ENCODE results near the gene INPP5D.

DNA sequence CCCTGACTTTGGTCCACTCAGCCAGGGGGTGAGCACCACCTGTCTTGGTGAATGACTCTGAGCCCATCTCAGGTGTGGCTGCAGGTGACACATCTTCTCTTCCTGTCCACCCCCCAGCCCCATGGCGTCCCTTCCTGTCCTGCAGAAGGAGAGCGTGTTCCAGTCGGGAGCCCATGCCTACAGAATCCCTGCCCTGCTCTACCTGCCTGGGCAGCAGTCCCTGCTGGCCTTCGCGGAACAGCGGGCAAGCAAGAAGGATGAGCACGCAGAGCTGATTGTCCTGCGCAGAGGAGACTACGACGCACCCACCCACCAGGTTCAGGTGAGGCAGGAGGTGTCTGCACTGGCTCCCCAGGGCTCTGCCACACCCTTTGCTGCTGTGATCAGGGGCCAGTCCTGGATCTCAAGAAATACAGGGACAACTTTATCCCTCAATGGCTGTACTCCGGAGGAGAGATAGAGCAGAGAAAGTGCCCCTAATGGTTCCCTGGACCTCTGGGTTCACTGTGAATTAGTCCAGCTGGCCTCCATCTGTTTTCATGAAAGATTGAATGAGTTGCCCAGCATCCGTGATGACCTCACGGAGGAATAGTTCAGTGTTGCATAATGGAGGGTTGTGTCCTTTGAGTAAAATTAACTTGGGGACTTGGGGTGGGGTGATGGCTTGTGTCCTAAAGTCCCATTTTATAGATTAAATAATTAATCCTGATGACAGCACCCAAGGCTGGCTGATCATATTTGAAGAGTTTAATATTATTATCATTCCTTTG lies 27.4 kb upstream of the INPP5D start, which contains the start of gene NEU2:
- TF ChIP-seq, protein P1, sequence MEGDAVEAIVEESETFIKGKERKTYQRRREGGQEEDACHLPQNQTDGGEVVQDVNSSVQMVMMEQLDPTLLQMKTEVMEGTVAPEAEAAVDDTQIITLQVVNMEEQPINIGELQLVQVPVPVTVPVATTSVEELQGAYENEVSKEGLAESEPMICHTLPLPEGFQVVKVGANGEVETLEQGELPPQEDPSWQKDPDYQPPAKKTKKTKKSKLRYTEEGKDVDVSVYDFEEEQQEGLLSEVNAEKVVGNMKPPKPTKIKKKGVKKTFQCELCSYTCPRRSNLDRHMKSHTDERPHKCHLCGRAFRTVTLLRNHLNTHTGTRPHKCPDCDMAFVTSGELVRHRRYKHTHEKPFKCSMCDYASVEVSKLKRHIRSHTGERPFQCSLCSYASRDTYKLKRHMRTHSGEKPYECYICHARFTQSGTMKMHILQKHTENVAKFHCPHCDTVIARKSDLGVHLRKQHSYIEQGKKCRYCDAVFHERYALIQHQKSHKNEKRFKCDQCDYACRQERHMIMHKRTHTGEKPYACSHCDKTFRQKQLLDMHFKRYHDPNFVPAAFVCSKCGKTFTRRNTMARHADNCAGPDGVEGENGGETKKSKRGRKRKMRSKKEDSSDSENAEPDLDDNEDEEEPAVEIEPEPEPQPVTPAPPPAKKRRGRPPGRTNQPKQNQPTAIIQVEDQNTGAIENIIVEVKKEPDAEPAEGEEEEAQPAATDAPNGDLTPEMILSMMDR (conservative IDR thresholded peaks at IDR 0.05), result no peak
- TF ChIP-seq EZH2 (IDR thresholded peaks at IDR 0.05; ENCODE audit: low read depth), result no peak

Measured in PC-9 (cell line).